PC-9 (cell line): ENCODE data around the gene CALHM1.

ENCODE experiments used
- EZH2 ChIP-seq: fragments of 200-600 bp; sonication (generic); IDR thresholded peaks from 2 replicates; pipeline ENCODE4 v1.8.0; 2017; ENCODE audit warnings: antibody characterized with exemption, low read depth
- TF ChIP-seq, protein P1 (sequence below): fragments of 200-600 bp; sonication (generic); conservative IDR thresholded peaks from 2 replicates; pipeline ENCODE4 v1.6.1; 2017; ENCODE audit warnings: mixed run types, antibody characterized with exemption, mild to moderate bottlenecking, moderate library complexity

DNA sequence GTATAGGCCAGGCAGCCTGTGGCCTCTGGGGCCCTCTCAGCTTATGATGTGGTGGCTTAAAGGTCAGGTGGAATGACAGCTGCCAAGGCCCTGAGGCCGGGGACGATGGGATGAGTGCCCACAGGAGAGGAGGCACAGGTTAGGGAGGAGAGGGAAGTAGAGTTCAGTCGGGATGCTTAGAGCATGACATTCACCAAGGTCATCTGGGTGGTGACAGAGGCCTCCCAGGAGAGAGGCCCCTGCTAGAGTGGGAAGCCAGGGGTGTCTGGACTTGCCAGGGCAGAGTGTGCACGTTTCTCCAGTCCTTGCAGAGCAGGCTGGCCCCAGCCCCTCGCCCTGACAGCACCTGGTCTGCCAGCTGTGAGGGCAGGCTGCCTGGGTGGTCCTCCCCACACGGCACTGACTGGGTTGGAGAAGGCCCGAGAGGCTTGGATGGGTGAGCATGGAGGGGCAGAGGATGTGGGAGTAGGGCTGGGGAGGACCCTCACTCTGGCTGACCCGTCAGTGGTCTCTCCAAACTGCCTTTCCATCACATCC is 1.5 kb downstream of the CALHM1 start:
- TF ChIP-seq, protein P1, sequence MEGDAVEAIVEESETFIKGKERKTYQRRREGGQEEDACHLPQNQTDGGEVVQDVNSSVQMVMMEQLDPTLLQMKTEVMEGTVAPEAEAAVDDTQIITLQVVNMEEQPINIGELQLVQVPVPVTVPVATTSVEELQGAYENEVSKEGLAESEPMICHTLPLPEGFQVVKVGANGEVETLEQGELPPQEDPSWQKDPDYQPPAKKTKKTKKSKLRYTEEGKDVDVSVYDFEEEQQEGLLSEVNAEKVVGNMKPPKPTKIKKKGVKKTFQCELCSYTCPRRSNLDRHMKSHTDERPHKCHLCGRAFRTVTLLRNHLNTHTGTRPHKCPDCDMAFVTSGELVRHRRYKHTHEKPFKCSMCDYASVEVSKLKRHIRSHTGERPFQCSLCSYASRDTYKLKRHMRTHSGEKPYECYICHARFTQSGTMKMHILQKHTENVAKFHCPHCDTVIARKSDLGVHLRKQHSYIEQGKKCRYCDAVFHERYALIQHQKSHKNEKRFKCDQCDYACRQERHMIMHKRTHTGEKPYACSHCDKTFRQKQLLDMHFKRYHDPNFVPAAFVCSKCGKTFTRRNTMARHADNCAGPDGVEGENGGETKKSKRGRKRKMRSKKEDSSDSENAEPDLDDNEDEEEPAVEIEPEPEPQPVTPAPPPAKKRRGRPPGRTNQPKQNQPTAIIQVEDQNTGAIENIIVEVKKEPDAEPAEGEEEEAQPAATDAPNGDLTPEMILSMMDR, result no peak
- no peak for TF ChIP-seq EZH2
